GM20431 (cell line): ENCODE data around the gene HMCES.

Source experiments
- in situ Hi-C: fragments of 300-500 bp; cut with MseI, MboI; formaldehyde crosslinking; loops from one replicate; pipeline ENCODE4 v1.15.0; 2020; ENCODE audit warnings: low sequenced_read_pairs; ENCODE audit not compliant: unreplicated experiment

The HMCES gene

GRCh38 chr3:129289201-129289921 lies 10.7 kb downstream of the HMCES start:
- in situ Hi-C loops = no loop called here

DNA sequence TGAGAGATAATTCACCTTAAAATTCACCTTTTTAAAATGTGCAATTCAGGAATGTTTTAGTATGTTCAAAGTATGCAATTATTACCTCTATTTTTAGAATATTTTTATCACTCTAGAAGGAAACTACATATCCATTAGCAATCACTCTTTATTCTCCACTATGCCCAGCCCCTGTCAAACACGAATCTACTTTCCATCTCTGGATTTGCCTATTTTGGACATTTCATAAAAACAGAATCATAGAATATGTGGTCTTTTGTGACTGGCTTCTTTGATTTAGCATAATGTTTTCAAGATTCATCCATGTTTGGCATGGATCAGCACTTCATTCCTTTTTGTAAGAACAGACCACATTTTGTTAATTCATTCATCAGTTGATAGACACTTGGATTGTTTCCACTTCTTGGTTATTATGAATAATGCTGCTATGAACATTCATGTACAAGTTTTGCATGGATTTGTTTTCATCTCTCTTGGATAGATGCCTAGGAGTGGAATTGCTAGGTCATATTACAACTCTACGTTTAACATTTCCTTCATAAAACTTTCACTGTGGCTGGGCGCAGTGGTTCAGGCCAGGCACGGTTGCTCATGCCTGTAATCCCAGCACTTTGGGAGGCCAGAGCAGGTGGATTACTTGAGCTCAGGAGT lies 12.7 kb downstream of the HMCES start:
- in situ Hi-C loops = no loop called here

DNA sequence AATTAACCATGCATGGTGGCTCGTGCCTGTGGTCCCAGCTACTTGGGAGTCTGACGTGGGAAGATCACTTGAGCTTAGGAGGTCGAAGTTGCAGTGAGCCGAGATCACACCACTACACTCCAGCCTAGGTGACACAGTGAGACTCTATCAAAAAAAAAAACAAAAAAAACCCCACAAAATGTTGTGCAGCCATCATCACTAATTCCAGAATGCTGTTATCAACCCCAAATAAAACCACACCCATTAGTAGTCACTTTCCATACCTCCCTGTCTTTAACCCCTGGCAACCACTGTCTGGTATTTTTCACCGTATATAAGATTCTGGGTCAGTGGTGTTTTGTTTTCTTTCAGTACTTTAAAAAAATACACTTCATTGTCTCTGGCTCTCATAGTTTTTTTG lies 16.6 kb downstream of the HMCES start:
- in situ Hi-C loops = no loop called here

DNA sequence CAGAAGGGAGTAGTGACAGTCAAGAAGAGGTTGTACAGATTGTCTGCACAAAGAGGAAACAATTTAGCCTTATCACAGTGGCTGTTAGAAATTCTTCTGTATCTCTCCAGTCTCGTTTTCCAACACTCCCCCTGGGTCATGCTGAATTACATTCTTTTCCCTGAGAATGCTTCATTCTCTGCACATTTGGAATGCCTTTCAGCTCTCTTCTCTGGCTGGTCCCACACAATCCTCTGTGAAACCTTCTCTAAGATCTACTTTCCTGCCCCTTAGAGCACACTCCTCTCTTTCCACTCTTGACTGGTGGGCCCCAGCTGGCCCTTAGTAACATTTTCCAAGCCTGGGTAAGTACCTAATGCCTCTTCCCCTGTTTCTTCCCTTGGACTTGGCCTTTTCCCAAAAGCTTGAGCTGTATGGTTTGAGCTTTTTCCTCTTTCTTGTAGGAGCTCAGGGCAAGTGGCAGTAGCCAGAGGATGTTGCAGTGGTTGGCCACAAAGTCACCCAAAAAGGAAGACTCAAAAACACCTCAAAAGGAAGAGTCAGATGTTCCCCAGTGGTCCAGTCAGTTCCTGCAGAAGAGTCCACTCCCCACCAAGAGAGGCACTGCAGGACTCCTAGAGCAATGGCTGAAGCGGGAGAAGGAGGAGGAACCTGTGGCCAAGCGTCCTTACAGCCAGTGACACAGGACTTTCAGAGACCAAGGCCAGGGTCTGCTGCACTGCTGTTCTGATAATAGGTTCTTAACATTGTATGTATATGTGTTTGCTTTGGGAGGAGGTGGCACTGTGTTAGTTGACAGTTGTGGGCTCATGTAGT lies 25.7 kb downstream of the HMCES start:
- in situ Hi-C loops = no loop called here

GRCh38 chr3:129304962-129305222 lies 26.2 kb downstream of the HMCES start:
- in situ Hi-C loops = no loop called here

- in situ Hi-C loops = no loop called here
These were observed 27.0 kb downstream of the HMCES start for GRCh38 chr3:129305592-129306091.

- in situ Hi-C loops = no loop called here
These were observed 30.0 kb downstream of the HMCES start for GRCh38 chr3:129308636-129309035.

GRCh38 chr3:129310111-129311011 lies 31.7 kb downstream of the HMCES start:
- in situ Hi-C loops = no loop called here

DNA sequence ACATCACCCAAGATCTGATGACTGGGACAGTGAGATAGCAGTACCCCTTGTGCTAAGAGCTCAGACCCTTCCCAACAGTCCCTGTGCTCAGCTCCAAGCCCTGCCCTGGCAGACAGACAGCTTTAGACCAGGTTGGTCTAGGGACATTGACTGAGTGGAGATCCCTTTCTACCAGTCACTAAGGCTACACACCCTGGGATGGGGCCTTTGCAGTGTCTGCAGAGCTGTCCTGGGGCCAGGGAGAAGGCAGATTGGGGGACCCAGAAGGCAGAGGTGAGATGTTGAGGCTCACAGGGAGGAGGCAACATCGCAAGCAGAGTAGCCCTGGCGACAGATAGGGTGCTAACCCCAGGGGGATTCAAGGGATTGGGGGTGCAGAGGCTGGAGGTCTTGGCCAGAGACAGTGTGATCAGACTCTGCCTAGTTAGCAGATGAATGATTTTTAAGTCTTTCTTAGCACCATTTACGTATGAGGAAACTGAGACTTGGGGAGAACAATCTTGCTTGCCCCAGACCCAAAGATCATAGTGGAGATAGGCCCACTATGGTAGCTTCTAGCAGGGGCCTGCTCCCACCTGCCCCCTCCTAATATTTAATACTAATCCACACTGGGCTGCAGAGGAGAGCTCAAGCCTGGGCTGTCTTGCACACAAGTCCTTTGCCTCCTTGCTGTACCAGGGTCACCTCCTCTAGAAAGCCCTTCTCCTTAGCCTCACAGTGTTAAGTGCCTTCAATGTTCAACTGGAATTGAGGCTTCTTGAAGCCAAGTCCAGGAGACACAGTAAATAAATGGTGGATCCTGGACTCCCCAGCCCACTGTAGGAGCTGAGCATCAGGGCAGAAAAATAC lies 32.6 kb downstream of the HMCES start:
- in situ Hi-C loops = no loop called here

GRCh38 chr3:129312021-129312639 lies 33.5 kb downstream of the HMCES start:
- in situ Hi-C loops = no loop called here

GRCh38 chr3:129312671-129313414 lies 34.2 kb downstream of the HMCES start:
- in situ Hi-C loops = no loop called here

DNA sequence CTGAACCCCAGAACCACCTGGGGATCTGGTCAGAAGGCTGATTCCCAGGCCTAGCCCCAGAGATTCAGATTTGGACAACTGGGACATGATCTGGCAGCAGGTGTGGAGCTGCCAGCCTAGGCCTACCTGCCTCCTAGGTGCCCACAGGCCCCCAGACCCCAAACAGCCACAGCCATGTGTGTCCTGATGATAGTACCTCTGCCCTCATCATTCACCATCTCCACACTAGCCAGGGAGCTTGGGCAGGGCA lies 34.7 kb downstream of the HMCES start:
- in situ Hi-C loops = no loop called here

DNA sequence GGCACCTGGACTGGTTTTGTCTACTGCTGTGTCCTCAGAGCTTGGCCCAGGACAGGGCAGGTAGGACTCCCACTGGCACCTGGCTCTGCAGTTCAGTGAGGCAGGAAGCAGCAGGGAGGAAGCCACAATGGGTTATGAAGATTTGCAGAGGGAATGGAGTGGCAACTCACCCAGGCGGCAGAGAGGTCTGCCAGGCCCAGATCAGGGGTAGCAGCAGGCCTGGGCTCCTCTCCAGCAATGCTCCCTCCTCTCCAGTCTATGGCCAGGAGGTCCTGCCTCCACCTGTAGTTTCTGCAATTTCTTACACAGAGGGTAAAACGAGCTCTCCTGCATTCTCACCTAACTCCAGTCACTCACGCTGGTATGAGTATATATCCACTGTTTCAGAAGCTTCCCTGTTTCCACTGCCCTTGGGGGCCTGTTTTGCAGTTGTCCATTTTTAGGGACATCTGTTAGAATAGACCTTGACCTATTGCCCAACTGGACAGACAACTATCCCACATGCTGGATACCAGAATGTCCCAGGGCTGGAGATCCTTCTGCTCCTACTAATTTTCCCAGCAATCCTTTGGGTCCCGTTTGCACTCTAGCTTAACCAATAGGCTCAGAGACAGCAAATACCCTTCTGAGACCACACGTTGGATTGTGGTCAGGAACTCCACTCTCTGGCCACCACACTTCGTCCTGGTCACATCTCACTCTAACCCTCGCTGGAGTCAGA lies 35.2 kb downstream of the HMCES start:
- in situ Hi-C loops = no loop called here

DNA sequence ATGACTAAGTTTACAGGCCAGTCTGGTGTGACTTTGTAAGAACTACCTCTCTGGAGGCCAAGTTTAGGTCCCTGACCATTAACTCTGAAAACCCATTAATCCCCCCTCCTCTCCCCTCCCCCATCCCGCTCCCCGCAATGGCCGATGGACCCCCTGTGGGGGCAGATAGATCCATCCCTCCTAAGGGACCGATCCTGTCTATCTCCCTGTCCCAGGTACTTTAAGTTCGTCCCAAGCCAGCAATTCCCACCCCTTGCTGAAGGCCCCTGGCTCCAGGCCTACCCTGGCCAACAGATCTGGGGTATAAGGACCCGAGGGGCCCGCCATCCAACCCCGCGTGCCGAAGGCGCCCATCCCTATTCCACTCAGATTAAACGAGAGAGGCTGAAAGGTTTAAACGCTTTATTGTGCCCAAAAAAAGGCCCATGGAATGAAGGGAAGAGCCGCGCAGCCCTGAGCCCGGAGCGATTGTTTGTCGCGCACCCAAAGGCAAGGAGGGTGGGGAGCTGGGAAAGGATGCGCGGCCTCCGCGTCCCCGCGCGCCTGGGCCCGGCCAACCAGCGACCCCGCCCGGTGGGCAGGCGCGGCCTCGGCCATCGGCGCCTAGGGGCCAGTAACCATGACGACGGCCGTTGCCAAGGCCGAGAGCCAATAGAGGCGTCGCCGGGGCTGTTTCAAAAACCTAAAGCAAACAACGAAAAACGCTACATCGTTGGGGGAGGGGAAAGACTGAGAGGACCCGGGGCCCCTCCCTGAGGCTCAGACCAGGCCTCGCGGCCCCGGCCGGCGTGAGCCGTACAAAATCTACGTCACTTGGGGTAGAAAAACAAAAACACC lies 35.9 kb downstream of the HMCES start:
- in situ Hi-C loops = no loop called here

GRCh38 chr3:129315223-129315997 lies 36.7 kb downstream of the HMCES start:
- in situ Hi-C loops = no loop called here

GRCh38 chr3:129315998-129316247 lies 37.3 kb downstream of the HMCES start:
- in situ Hi-C loops = no loop called here
